Activated T-cell treated with anti-CD3 and anti-CD28 coated beads for 24 hours (primary cell): ENCODE data around the gene DVL1.
A peak's percentile ranks its signal among the peaks of the same experiment; 100 is the strongest.

ENCODE experiments used
- DNase-seq: peaks from one replicate; pipeline ENCODE4 v3.0.0-alpha.2; 2020; ENCODE audit warnings: low read depth

Gene DVL1

GRCh38 chr1:1355416-1355815, 6.2 kb upstream of the DVL1 start:
- DNase-seq, result no peak

GRCh38 chr1:1354271-1355247, 5.3 kb upstream of the DVL1 start:
- no peak for DNase-seq

GRCh38 chr1:1353389-1354151, 4.4 kb upstream of the DVL1 start:
- DNase-seq, result no peak

- no peak for DNase-seq
Observed at GRCh38 chr1:1352786-1353388, 3.7 kb upstream of the DVL1 start.

- DNase-seq, result no peak
Observed at GRCh38 chr1:1351511-1352427, 2.6 kb upstream of the DVL1 start.

GRCh38 chr1:1348420-1349255, 580 bp downstream of the DVL1 start:
- no peak for DNase-seq

- no peak for DNase-seq
Observed at GRCh38 chr1:1347663-1348419, 1.4 kb downstream of the DVL1 start.

GRCh38 chr1:1347026-1347595, 2.1 kb downstream of the DVL1 start:
- no peak for DNase-seq

GRCh38 chr1:1346501-1346890, 2.7 kb downstream of the DVL1 start:
- DNase-seq, result no peak

- no peak for DNase-seq
Observed at GRCh38 chr1:1345860-1346500, 3.2 kb downstream of the DVL1 start.

GRCh38 chr1:1345384-1345783, 3.8 kb downstream of the DVL1 start:
- DNase-seq, result no peak

GRCh38 chr1:1344655-1345361, 4.4 kb downstream of the DVL1 start:
- peak; percentile 38 for DNase-seq

GRCh38 chr1:1343811-1344421, 5.3 kb downstream of the DVL1 start:
- no peak for DNase-seq

- DNase-seq, result no peak
Observed at GRCh38 chr1:1342584-1343115, 6.6 kb downstream of the DVL1 start.

- DNase-seq, result no peak
Observed at GRCh38 chr1:1342061-1342562, 7.1 kb downstream of the DVL1 start.

GRCh38 chr1:1341549-1342021, 7.6 kb downstream of the DVL1 start:
- DNase-seq, result no peak

- DNase-seq, result no peak
Observed at GRCh38 chr1:1340791-1341548, 8.2 kb downstream of the DVL1 start.
